ENCODE data around the gene RPS27.
"Not testable (repeated sequence)": the region's sequence is repeated elsewhere in the genome, so short reads cannot be mapped to it uniquely, and the experiment has no call there.

RPS27 gene

DNA sequence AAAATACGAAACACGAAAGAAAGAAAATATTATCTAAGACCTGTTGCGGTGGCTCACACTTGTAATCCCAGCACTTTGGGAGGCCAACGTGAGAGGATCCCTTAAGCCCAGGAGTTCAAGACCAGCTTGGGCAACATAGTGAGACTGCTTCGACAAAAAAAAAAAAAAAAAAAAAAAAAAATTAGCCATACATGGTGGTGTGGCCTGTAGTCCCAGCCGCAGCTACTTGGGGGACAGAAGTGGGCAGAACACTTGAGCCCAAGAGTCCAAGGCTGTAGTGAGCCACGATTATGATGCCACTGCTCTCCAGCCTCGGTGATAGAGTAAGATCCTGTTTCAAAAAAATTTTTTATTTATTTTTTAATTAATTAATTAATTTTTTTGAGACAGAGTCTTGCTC is 2.9 kb upstream of the RPS27 start:
- no peak for DNase-seq

- DNase-seq = no peak
These were observed 629 bp downstream of the RPS27 start for GRCh38 chr1:153991151-153991630.

GRCh38 chr1:153991806-153992205 is 1.2 kb downstream of the RPS27 start:
- no peak for DNase-seq

DNA sequence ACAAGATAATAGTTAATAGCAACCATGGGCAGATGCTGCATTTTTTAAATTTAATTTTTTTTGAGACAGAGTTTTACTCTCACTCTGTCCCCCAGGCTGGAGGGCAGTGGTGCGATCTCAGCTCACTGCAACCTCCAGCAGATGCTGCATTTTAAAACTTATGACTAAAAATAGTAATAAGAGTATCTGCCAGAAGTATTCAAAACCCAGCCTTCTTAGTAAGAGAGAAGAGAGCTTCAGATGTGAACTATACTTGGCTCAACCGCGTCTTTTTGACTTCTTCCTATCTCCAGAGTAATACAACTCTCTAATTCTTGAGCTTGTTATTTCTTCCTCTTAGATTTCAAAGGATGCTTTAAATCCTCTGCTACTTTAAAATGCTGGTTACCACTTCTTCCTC is 4.6 kb downstream of the RPS27 start:
- DNase-seq = no peak

DNA sequence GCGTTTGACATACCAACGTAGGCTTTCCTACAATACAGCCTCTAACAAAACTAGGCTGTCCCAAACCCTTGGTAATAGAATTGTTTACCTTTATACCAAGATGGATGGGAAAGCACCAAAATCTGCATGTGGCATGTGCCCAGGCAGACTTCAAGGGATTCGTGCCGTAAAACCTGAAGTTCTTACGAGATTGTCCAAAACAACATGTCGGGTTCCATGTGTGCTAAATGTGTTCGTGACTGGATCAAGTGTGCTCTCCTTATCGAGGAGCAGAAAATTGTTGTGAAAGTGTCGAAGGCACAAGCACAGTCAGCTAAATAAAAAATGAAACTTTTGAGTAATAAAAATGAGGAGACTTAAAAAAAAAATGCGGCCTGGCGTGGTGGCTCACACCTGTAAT is 5.1 kb downstream of the RPS27 start:
- DNase-seq = no peak

DNA sequence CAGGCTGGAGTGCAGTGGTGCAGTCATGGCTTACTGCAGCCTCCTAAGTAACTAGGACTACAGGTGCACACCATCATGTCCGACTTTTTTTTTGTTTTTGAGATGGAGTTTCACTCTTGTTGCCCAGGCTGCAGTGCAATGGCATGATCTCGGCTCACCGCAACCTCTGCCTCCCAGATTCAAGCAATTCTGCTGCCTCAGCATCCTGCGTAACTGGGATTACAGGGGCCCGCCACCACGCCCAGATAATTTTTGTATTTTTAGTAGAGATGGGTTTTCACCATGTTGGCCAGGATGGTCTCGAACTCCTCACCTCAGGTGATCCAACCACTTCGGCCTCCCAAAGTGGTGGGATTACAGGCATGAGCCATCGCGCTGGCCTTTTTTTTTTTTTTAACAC is 6.3 kb downstream of the RPS27 start:
- not testable (repeated sequence) for DNase-seq

- no peak for DNase-seq
These were observed 9.9 kb downstream of the RPS27 start for GRCh38 chr1:154000420-154000819.

- no peak for DNase-seq
These were observed 15.6 kb downstream of the RPS27 start for GRCh38 chr1:154006136-154006535.

GRCh38 chr1:154012129-154012528 is 21.6 kb downstream of the RPS27 start:
- no peak for DNase-seq

- DNase-seq = not testable (repeated sequence)
These were observed 22.0 kb downstream of the RPS27 start for GRCh38 chr1:154012543-154012942.

DNA sequence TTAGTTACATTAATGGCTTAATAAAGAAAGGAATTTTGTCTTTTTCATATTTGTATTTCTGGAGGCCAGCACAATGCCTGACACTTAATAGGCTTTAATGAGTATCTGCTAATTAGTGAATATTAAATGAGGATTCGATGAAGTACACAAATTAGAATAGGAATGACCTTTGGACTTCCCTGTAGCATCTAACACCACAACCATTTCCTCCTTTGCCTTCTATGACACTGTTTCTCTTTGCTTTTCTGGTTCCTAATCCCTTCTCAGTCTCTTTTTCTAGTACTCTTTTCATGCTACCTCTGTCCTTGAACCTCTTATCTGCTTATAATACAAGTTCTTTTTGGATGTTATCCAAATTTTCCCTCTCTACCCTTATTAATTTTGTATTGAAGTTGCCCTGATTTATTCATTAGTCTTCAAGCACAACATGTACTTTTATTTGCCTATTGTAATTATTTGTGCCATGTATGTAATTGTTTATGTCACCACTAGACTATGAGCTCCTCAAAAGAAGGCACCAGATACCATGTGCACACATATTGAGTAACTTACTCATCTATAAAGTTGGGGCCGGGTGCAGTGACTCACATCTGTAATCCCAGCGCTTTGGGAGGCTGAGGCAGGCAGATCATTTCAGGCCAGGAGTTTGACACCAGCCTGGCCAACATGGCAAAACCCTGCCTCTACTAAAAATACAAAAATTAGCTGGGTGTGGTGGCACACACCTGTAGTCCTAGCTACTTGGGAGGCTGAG is 23.8 kb downstream of the RPS27 start:
- DNase-seq = no peak

DNA sequence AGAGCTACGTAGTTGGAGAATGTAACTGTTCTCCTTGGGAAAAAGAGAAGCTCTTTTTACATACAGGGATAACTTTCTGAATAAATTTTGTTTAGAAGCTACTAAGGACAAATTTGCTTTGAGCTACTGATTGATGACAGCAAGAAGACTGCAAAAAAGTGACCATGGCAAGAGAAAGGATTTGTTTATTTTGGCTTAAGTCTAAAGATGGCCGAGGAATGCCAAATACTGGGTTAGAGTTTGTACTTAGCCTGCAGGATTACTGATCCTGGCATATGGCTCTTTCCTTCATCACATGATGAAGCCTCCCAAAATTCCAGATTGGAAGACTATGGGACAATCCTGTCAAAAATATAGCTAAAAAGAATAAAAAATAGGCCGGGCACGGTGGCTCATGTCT is 28.7 kb downstream of the RPS27 start:
- DNase-seq = no peak

- no peak for DNase-seq
These were observed 29.4 kb downstream of the RPS27 start for GRCh38 chr1:154019940-154020339.

DNA sequence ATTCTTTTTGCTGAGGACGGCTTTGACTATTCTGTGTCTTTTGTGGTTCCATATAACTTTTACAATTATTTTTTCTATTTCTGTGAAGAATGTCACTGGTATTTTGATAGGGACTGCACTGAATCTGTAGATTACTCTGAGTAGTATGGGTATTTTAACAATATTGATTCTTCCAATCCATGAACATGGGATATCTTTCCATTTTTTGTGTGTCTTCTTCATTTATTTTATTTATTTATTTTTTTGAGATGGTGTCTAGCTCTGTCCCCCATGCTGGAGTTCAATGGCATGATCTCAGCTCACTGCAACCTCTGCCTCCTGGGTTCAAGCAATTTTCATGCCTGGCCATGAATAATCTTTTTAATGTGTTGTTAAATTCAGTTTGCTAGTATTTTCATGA is 43.1 kb downstream of the RPS27 start:
- not testable (repeated sequence) for DNase-seq

Measured in stimulated activated CD4-positive, alpha-beta T cell treated with anti-CD3 and anti-CD28 coated beads, Interleukin-4, amount 100 ng/mL, for 4 hours (primary cell).